GM19043 (cell line): ENCODE data around the gene PTPRU.

Experiments used
- ATAC-seq: cut with Tn5 transposase; IDR thresholded peaks from one replicate; pipeline ENCODE4 v1.9.1; 2021; ENCODE audit warnings: low read depth; ENCODE audit not compliant: unreplicated experiment

PTPRU gene

GRCh38 chr1:29259802-29260441, 23.6 kb downstream of the PTPRU start:
- ATAC-seq = no peak

- ATAC-seq = no peak
Measured at GRCh38 chr1:29260531-29260930, 24.2 kb downstream of the PTPRU start.

GRCh38 chr1:29264773-29265389, 28.6 kb downstream of the PTPRU start:
- ATAC-seq = no peak

GRCh38 chr1:29266912-29267311, 30.6 kb downstream of the PTPRU start:
- ATAC-seq = no peak

DNA sequence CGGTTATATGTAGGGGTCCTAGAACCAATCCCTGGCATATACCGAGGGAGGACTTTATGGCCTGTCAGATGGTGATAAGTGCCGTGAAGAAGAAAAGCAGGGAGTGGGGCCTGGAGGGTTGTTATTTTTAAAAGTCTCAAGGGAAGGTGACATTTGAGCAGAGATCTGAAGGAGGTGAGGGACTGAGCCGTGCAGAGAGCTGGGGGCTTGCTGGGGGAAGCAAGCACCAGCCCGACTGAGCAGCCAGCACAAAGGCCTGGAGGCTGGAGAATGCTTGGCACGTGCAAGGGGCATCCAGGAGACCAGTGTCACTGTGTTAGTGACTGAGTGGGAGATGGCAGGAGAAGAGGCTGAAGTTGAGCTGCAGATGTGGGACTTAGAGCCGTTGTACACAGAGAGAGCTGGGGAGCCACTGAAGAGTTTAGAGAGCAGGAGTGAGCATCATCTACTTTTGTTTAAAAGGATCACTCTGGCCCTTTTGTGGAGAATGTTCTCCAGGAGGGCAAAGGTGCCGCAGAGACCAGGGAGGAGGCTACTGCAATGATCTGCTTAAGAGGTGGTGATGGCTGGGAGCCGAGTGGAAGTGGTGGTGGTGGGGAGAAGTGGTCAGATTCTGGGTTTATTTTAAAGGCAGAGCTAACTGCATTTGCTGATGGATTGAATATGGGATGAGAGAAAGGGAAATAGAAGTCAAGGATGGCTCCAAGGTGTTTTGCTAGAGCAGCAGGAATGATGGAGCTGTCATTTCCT, 31.2 kb downstream of the PTPRU start:
- ATAC-seq = no peak

- ATAC-seq = no peak
Measured at GRCh38 chr1:29269382-29269781, 33.1 kb downstream of the PTPRU start.

DNA sequence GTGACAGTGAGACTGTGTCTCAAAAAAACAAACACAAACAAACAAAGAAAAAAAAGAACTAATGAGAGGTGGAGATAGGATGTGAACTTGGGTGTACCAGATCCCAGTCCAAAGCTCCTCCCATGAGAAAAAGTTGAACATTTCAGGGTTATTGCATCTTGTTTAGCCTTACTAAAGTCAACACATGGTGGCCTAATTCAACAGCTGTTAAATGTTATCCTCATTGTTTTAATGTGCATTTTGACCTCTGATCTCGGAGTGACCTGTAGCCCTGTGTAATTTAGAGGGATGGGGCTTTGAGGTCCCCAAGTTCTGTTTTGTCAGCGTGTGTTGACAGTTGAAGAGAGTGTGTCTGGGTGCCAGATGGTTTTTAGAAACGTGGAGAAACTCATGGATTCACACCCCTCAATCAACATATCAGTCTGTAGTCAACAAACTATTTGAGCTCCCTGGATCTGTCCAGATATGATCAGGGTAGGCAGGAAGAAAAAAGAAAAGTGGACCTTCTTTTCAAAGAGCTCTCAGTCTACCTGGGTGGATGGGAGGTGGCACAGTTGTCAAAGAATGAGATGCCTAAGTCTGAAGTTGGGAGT, 34.7 kb downstream of the PTPRU start:
- no peak for ATAC-seq

DNA sequence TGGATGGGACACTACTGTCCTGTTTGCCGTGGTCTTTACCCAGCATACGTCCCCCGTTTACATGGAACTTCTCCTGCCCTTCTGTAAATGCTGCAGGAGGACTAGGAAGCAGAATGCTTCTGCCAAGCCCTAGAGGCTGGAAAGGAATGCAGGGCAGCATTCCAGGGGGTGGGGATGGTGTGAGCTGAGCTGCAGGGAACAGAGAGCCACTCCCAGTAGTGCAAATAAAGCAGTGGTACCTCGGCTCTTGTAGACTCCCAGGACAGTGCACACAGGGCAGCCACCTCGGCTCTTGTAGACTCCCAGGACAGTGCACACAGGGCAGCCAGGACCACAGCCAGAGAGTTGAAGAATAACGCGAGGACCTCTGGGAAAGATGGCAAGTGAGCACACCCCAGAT, 35.4 kb downstream of the PTPRU start:
- no peak for ATAC-seq

GRCh38 chr1:29272147-29272907, 36.0 kb downstream of the PTPRU start:
- no peak for ATAC-seq

GRCh38 chr1:29275435-29275834, 39.1 kb downstream of the PTPRU start:
- no peak for ATAC-seq

DNA sequence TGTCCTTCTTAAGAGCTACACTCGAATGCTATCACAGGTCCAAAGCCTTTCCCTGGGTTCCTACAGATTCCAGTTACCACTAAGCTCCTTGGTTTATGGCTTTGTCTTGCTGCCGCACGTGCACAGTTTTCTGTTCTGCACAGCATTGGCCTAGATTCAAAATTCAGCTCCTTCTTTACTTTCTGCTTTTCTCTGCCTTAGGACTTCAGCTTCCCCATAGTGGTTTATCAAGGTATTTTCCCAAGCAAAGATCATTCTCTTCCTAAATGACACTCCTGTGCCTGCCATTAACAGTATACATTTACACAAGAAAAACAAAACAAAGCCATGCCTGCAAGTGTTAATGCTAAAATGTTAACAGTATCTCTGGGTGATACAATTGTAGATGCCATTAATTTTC, 41.8 kb downstream of the PTPRU start:
- no peak for ATAC-seq

- ATAC-seq = no peak
Measured at GRCh38 chr1:29279406-29279805, 43.1 kb downstream of the PTPRU start.

GRCh38 chr1:29279951-29280391, 43.6 kb downstream of the PTPRU start:
- no peak for ATAC-seq

DNA sequence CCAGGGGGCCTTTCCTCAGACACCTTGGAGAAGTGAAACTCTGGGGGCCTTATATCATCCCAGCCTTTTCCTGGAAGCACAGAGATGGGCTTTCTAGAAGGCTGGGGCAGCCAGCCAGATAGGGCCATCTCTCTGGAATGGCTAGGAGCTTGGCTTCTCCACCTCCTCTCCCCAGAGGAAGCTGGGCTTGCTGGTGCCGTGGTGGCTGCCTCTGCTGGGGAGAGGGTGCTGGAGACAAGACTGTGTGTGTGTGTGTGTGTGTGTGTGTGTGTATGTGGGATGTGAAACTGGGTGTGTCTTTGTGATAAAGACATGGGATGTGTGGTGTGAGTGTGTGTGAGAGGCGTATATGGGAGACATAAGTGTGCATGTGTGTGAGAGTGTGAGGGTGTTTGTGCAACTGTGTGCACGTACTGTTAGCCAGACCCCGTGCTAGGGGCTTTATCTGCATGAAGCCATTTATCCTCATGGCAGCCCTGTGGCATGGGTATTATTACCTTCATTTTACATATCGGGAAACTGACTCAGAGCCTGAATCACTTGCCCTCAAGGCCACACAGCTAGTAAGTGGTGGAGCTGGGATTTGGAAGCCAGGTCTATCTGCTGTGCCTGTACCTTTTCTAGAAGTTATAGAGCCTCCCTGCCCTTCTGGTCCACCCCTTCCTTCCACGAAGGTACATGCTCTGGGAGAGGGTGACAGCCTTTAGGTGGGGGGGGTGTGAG, 44.2 kb downstream of the PTPRU start:
- ATAC-seq = no peak

GRCh38 chr1:29281571-29281970, 45.2 kb downstream of the PTPRU start:
- no peak for ATAC-seq

DNA sequence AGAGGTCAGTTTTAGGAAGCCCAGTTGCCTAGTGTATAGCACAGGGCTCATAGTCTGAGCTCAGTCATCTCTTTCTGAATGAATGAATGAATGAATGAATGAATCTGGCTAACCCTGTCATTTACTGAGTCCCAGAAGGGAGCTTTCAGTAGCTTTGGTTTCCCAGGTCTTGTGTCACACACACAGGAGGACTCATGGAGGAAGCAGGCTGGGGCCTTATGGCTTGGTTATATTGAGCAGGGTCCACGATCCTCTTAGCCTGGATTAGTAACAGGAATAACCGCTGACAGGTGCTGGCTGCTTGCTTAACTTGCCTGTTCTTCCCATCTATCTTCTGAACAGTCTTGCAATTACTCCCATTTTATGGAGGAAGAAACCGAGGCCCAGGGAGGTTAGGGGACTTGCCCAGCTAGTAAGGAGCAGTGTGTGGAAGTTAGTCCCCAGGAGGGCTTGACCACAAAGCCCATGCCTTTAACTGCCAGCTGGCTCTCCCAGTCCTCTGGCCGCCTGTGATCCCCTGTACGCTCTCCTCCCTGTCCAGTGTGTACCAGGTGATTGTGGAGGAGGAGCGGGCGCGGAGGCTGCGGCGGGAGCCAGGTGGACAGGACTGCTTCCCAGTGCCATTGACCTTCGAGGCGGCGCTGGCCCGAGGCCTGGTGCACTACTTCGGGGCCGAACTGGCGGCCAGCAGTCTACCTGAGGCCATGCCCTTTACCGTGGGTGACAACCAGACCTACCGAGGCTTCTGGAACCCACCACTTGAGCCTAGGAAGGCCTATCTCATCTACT, 46.0 kb downstream of the PTPRU start:
- no peak for ATAC-seq

GRCh38 chr1:29282924-29283803, 46.8 kb downstream of the PTPRU start:
- ATAC-seq = no peak

DNA sequence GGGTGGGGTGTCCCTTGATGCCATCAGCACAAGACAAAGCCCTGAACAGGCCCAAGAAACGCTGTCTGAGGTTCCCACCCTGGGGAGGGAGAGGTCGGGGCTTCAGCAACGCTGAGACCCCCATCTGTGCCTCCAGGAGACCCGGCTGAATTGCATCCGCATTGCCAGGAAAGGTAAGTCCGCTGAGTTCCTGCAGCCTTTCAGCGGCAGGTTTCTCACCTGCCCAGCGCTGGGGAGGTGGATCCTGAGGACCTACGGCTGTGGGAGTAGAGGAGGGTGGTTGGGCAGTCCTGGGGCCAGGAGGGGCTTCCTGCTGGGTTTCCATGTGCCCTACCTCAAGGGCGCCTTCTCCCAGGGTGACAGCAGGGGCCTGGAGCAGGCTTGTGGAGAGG, 47.5 kb downstream of the PTPRU start:
- ATAC-seq = no peak
